ENCODE measurements around the gene PRSS53.

PRSS53 gene

DNA sequence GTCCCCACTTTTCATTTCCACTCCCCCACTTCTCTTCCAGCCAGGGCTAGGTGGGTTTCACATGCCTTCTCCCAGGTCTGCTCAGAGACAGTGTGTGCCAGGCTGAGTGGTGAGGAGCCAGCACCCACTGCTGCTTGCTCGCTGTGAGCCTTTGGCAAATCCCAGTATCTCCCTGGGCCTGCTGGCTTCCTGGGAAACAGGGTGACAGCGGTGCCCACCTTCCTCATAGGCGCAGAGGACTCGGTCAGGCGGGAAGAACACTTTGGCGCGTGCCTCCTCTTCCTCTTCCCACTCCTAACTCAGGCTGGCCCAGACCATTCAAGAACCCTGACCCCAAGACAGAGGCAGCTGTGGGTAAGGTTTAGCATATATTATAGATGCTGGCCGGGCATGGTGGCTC is 456 bp upstream of the PRSS53 start:
- Mint-ChIP-seq H3K27ac (peak overlapping the region; percentile 55), H3K27me3 (no peaks in the 10 kb centered on the region), H3K9me3 (no peaks in the 10 kb centered on the region), H3K4me3 (no peak overlapping the region), H3K4me1 (peaks cover 10% of the 10 kb centered on the region), H3K36me3 (ENCODE audit: low read depth) (peaks cover 6% of the 10 kb centered on the region)
- DNase-seq (no peak), ATAC-seq (no peak)

- DNase-seq (no peak), ATAC-seq (no peak)
- H3K9me3 Mint-ChIP-seq, result no peaks in the 10 kb centered on the region
- no peak overlapping the region for H3K27ac Mint-ChIP-seq
- peaks cover 6% of the 10 kb centered on the region for H3K36me3 Mint-ChIP-seq (ENCODE audit: low read depth)
- peaks cover 4% of the 10 kb centered on the region for H3K4me1 Mint-ChIP-seq
- no peak overlapping the region for H3K4me3 Mint-ChIP-seq
- no peaks in the 10 kb centered on the region for H3K27me3 Mint-ChIP-seq
These were observed 772 bp downstream of the PRSS53 start for GRCh38 chr16:31087971-31088370.

- Mint-ChIP-seq H3K27ac (no peak overlapping the region), H3K36me3 (ENCODE audit: low read depth) (peaks cover 6% of the 10 kb centered on the region), H3K4me1 (peaks cover 4% of the 10 kb centered on the region), H3K27me3 (no peaks in the 10 kb centered on the region), H3K9me3 (no peaks in the 10 kb centered on the region), H3K4me3 (no peak overlapping the region)
- ATAC-seq (no peak), DNase-seq (no peak)
These were observed 1.3 kb downstream of the PRSS53 start for GRCh38 chr16:31087481-31087880.

GRCh38 chr16:31086629-31086906 is 2.2 kb downstream of the PRSS53 start:
- Mint-ChIP-seq H3K9me3 (no peaks in the 10 kb centered on the region), H3K4me3 (no peak overlapping the region), H3K36me3 (ENCODE audit: low read depth) (peaks cover 8% of the 10 kb centered on the region)

DNA sequence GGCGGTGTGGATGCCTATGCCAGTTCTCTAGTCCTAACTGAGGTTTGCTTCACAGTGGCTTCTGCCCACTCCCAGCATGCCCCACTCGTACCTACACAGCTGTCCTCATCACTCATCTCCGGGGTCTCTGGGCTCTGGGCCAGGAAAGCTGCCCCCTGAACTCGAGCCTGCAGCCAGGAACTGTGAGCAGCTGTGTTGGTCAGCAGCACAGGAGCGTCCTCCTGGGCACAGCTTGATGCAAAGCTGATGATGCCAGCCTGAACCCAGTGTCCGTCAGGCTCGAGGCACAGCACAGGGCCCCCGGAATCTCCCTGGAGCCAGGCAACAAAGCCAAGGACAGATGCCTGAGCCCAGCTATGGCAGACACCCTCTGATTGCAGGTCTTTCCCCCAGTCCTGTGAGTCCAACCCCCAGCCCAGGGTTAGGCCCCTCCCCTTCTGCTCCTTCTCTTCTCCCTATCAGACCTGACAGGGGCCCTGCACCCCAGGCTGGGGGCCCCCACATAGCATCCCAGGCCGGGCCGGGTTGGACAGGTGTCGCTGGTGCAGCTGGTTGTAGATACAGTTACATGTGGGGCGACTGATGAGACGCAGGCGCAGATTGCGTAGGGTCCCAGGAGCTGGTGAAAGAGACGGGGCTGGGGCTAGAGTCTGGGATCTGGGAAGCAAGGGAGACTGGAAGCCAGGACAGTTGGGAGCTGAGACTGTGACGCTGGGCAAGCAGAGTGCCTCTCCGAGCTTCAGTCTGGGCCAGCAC is 2.7 kb downstream of the PRSS53 start:
- Mint-ChIP-seq H3K4me3 (no peak overlapping the region), H3K4me1 (peaks cover 6% of the 10 kb centered on the region), H3K36me3 (ENCODE audit: low read depth) (peaks cover 5% of the 10 kb centered on the region), H3K27me3 (no peaks in the 10 kb centered on the region), H3K9me3 (no peaks in the 10 kb centered on the region), H3K27ac (peak overlapping the region; percentile 13)
- ATAC-seq, result no peak
- no peak for DNase-seq

More at GRCh38 chr16:31086629-31086906, 2.2 kb downstream of the PRSS53 start:
- Mint-ChIP-seq H3K4me1 (peaks cover 6% of the 10 kb centered on the region), H3K27ac (no peak overlapping the region), H3K27me3 (no peaks in the 10 kb centered on the region)
- DNase-seq (no peak), ATAC-seq (no peak)

GRCh38 chr16:31085411-31085810 is 3.3 kb downstream of the PRSS53 start:
- H3K36me3 Mint-ChIP-seq (ENCODE audit: low read depth), result peaks cover 6% of the 10 kb centered on the region
- no peaks in the 10 kb centered on the region for H3K9me3 Mint-ChIP-seq
- no peaks in the 10 kb centered on the region for H3K27me3 Mint-ChIP-seq
- ATAC-seq (no peak), DNase-seq (no peak)
- peaks cover 2% of the 10 kb centered on the region for H3K4me1 Mint-ChIP-seq
- no peak overlapping the region for H3K27ac Mint-ChIP-seq
- no peak overlapping the region for H3K4me3 Mint-ChIP-seq

DNA sequence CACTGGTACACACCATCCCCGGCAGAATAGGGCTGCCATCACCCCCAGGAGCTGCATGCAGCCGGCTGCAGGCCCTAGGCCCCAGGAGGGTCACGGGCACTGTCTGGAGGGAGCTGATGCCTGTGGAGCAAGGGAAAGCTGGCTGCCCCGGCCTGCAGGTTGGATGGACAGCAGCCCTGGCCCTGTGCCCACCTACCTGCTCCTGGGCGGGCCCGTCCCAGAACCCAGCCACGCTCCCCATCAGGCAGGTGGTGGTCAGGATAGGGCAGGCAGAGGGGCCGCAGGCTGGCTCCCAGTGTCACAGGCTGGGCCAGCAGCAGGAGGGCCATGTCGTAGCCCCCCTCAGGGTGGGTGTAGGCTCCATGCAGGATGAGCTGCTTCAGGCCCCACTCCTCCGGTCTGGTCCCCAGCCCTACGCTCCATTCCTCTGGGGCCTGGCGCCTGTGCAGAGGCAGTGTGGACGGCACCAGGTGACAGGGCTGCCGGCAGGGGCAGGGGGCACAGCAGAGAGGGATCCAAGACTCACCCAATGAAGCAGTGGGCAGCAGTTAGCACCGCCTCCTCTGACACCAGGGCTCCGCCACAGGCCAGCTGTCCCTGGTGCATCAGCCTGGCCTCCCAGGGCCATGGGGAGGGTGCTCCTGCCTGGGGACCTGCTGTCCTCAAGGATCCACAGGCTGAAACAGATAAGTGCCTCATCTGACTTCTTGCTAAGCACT is 4.0 kb downstream of the PRSS53 start:
- DNase-seq (no peak), ATAC-seq (no peak)
- Mint-ChIP-seq H3K36me3 (ENCODE audit: low read depth) (peaks cover 6% of the 10 kb centered on the region), H3K4me1 (peaks cover 2% of the 10 kb centered on the region), H3K27ac (no peak overlapping the region), H3K4me3 (no peak overlapping the region), H3K9me3 (no peaks in the 10 kb centered on the region), H3K27me3 (no peaks in the 10 kb centered on the region)

GRCh38 chr16:31083981-31084380 is 4.8 kb downstream of the PRSS53 start:
- no peak for DNase-seq
- Mint-ChIP-seq H3K27ac (no peak overlapping the region), H3K4me1 (peaks cover 5% of the 10 kb centered on the region), H3K36me3 (ENCODE audit: low read depth) (peaks cover 13% of the 10 kb centered on the region), H3K9me3 (no peaks in the 10 kb centered on the region), H3K27me3 (no peaks in the 10 kb centered on the region), H3K4me3 (no peak overlapping the region)
- ATAC-seq, result no peak

GRCh38 chr16:31083556-31083955 is 5.2 kb downstream of the PRSS53 start:
- ATAC-seq, result no peak

DNA sequence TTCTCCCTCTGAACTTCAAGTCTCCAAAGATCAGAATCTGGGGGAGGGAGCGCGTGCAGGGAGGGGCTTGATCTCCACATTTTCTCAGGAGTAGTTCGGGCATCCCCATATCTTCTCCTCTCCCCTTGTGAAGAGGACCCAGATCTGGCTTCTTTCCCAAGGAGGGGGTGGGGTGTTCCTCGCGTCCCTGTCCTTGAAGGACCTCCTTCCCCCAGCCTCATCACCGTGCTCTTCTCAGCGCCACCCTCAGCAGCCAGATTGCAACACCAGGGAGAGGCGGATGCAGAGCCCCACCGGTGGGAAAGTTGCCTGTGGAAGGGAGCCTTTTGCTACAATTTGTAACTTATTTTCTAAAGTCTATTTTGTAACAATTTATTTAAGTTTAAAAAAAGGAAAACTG is 5.7 kb downstream of the PRSS53 start:
- H3K9me3 Mint-ChIP-seq, result no peaks in the 10 kb centered on the region
- H3K4me3 Mint-ChIP-seq, result no peak overlapping the region
- no peak overlapping the region for H3K27ac Mint-ChIP-seq
- no peaks in the 10 kb centered on the region for H3K27me3 Mint-ChIP-seq
- ATAC-seq (no peak), DNase-seq (no peak)
- H3K36me3 Mint-ChIP-seq (ENCODE audit: low read depth), result peaks cover 22% of the 10 kb centered on the region
- H3K4me1 Mint-ChIP-seq, result peaks cover 8% of the 10 kb centered on the region

More at GRCh38 chr16:31083556-31083955, 5.2 kb downstream of the PRSS53 start:
- Mint-ChIP-seq H3K4me1 (peaks cover 5% of the 10 kb centered on the region), H3K27me3 (no peaks in the 10 kb centered on the region), H3K36me3 (ENCODE audit: low read depth) (peaks cover 17% of the 10 kb centered on the region), H3K9me3 (no peaks in the 10 kb centered on the region), H3K27ac (no peak overlapping the region), H3K4me3 (no peak overlapping the region)
- DNase-seq, result no peak

DNA sequence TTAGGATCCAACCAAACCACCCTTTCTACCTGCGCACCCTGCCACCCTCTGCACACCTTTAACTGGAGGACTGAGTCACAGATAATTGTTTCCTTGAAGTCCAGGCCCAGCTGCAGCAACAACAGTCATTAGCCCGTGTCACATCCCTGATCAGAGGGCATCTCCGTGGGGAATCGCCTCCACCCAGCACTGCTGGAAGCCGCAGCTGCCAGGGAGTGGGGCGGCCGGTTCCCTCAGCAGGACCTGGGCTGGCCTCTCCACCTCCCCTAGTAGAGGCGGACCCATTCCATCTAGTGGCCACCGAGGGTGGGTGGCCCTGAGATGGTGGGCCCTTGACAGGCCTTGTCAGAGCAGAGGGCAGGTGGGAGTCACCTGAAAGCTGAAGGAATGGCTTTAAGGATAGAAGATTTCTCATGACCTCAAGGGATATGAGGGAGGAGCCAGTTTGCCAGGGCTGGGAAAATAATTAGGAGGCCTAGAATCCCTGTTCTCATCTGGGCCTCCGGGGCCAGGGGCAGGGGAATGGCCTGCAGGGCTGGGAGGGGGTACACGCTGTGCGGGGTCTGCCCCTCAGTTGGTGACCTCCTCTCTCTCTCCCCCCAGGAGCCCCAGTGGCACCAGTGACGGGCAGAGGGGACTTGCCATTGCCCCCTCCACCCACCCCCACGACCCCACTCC is 6.2 kb downstream of the PRSS53 start:
- peaks cover 28% of the 10 kb centered on the region for H3K36me3 Mint-ChIP-seq (ENCODE audit: low read depth)
- H3K4me3 Mint-ChIP-seq, result no peak overlapping the region
- no peaks in the 10 kb centered on the region for H3K27me3 Mint-ChIP-seq
- ATAC-seq, result no peak
- no peak for DNase-seq
- no peaks in the 10 kb centered on the region for H3K9me3 Mint-ChIP-seq
- peaks cover 12% of the 10 kb centered on the region for H3K4me1 Mint-ChIP-seq
- no peak overlapping the region for H3K27ac Mint-ChIP-seq

DNA sequence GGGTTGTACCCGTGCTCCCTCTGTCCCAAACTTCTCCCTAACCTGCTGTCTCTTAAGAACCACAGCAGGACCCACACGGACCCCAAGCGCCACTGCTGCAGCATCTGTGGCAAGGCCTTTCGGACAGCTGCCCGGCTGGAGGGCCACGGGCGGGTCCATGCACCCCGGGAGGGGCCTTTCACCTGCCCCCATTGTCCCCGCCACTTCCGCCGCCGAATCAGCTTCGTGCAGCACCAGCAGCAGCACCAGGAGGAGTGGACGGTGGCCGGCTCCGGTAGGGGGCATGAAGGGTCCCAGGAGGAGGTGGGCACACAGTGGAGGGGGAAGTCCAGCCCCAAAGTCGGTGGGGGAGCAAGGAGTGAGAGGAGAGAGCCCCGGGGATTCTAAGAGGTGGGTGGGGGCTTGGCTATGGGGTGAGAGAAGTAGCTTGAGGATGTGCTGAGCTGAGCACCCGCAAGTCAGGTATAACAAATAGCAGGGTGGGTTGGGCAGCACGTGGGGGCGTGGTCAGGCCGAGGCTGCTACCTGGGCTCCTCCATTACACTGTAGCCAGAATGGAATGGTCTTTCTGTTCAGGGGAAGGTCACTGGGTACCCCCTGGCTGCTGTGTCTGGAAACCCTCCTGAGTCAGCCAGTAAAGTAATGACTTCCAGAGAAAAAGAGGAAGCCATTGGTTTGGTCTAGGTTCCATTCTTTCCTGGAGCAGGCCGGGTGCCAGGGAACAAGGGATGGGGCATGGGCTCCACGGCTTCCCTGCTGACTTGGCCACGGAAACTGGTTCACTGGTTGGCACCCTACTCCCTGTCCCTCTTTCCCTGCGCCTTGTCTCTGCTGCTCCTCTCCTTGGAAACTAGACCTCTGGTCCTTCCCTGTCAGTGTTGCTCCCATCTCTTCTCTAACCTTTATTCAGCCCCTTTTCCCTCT is 7.1 kb downstream of the PRSS53 start:
- Mint-ChIP-seq H3K4me3 (no peak overlapping the region), H3K27me3 (no peaks in the 10 kb centered on the region), H3K36me3 (ENCODE audit: low read depth) (peaks cover 29% of the 10 kb centered on the region), H3K9me3 (no peaks in the 10 kb centered on the region), H3K4me1 (peaks cover 12% of the 10 kb centered on the region), H3K27ac (no peak overlapping the region)
- DNase-seq (no peak), ATAC-seq (no peak)

DNA sequence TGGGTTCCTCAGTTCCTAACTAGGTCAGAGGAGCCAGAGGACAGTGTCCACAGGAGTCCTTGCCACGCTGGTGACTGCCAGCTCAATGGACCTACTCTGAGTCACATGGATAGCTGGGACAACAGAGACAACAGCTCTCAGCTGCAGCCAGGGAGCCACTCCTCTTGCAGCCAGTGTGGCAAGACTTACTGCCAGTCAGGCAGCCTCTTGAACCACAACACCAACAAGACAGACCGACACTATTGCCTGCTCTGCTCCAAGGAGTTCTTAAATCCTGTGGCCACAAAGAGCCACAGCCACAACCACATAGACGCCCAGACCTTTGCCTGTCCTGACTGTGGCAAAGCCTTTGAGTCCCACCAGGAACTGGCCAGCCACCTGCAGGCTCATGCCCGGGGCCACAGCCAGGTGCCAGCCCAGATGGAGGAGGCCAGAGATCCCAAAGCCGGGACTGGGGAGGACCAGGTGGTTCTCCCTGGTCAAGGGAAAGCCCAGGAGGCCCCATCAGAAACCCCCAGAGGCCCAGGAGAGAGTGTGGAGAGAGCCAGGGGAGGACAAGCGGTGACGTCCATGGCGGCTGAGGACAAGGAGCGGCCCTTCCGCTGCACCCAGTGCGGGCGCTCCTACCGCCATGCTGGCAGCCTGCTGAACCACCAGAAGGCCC is 7.9 kb downstream of the PRSS53 start:
- H3K36me3 Mint-ChIP-seq (ENCODE audit: low read depth), result peaks cover 32% of the 10 kb centered on the region
- H3K4me3 Mint-ChIP-seq, result no peak overlapping the region
- no peaks in the 10 kb centered on the region for H3K27me3 Mint-ChIP-seq
- H3K9me3 Mint-ChIP-seq, result no peaks in the 10 kb centered on the region
- H3K27ac Mint-ChIP-seq, result no peak overlapping the region
- ATAC-seq (no peak), DNase-seq (no peak)
- H3K4me1 Mint-ChIP-seq, result peaks cover 12% of the 10 kb centered on the region
